ENCODE results near the gene ZNF688.

DNA sequence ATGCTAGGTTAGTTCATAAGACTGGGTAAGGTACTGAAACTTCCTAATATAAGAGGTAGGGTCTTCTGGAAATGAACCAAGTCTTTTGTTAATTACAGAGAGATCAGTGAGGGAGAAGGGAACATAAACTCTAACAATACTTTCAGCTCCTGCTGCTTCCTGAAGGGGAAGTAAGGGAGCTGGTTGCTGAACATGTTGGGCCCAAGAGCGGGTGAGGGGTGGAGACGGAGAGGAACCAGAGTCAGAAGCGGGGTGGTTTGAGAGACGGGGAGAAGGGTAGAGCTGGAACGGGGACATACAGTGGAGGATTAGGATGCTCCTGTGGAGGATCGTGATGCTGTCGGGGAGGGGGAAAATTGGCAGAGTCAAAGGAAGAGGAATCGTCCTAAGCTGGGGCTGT is 25.4 kb downstream of the ZNF688 start:
- no peak for TF ChIP-seq TCF12 (IDR thresholded peaks at IDR 0.05; ENCODE audit: low read depth, low read length)
- TF ChIP-seq JUND (IDR thresholded peaks at IDR 0.05; ENCODE audit: low read length) = no peak
- TF ChIP-seq, protein P1, sequence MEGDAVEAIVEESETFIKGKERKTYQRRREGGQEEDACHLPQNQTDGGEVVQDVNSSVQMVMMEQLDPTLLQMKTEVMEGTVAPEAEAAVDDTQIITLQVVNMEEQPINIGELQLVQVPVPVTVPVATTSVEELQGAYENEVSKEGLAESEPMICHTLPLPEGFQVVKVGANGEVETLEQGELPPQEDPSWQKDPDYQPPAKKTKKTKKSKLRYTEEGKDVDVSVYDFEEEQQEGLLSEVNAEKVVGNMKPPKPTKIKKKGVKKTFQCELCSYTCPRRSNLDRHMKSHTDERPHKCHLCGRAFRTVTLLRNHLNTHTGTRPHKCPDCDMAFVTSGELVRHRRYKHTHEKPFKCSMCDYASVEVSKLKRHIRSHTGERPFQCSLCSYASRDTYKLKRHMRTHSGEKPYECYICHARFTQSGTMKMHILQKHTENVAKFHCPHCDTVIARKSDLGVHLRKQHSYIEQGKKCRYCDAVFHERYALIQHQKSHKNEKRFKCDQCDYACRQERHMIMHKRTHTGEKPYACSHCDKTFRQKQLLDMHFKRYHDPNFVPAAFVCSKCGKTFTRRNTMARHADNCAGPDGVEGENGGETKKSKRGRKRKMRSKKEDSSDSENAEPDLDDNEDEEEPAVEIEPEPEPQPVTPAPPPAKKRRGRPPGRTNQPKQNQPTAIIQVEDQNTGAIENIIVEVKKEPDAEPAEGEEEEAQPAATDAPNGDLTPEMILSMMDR (IDR thresholded peaks at IDR 0.05; ENCODE audit: control extremely low read depth in 1 of 3, insufficient read depth in 1 of 3, low read depth in 1 of 3, low read length in 3 of 3) = no peak
- no peak for TF ChIP-seq NRF1 (IDR thresholded peaks at IDR 0.05; ENCODE audit: low read depth, low read length)
- no peak for TF ChIP-seq POLR2A (IDR thresholded peaks at IDR 0.05; ENCODE audit: control extremely low read depth in 1 of 2, low read depth in 2 of 2, low read length in 2 of 2)
- TF ChIP-seq SP1 (IDR thresholded peaks at IDR 0.05; ENCODE audit: low read depth, low read length) = no peak
- TF ChIP-seq CBX5 (IDR thresholded peaks at IDR 0.05; ENCODE audit: low read depth, low read length) = no peak
- TF ChIP-seq EZH2 (IDR thresholded peaks at IDR 0.05; ENCODE audit: low read depth, low read length, severe bottlenecking) = no peak
- TF ChIP-seq CHD1 (IDR thresholded peaks at IDR 0.05; ENCODE audit: low read depth, low read length) = no peak
- TF ChIP-seq POLR2AphosphoS5 (IDR thresholded peaks at IDR 0.05; ENCODE audit: low read depth, low read length) = no peak
- no peak for TF ChIP-seq BRCA1 (IDR thresholded peaks at IDR 0.05; ENCODE audit: low read depth, low read length)
- TF ChIP-seq EP300 (IDR thresholded peaks at IDR 0.05; ENCODE audit: borderline replicate concordance in 1 of 2, low read depth in 2 of 2, low read length in 2 of 2) = no peak
- no peak for TF ChIP-seq SIRT6 (IDR thresholded peaks at IDR 0.05; ENCODE audit: low read length)
- TF ChIP-seq TBP (IDR thresholded peaks at IDR 0.05; ENCODE audit: low read depth, low read length) = no peak

Data from H1 (cell line).